ENCODE data around the gene MORC1. TPM values are rescaled to one million over a fixed set of nuclear protein-coding genes. Genes with fewer than 3 reads are reported as not detected.
A peak's percentile ranks its signal among the peaks of the same experiment; 100 is the strongest.
"Not testable (repeated sequence)": the region's sequence is repeated elsewhere in the genome, so short reads cannot be mapped to it uniquely, and the experiment has no call there.

MORC1 gene
- total RNA-seq, 1 donor from 2014 or later, result not detected

GRCh38 chr3:109091846-109092245, 26.1 kb downstream of the MORC1 start:
- H3K27ac Mint-ChIP-seq (ENCODE audit: unreplicated experiment), result no peak overlapping the region
- no peaks in the 10 kb centered on the region for H3K4me1 Mint-ChIP-seq (ENCODE audit: low read depth)
- no peaks in the 10 kb centered on the region for H3K9me3 Mint-ChIP-seq (ENCODE audit: low read depth)
- no peak for DNase-seq (ENCODE audit: low spot score)
- TF ChIP-seq CTCF (IDR thresholded peaks at IDR 0.05), result no peak
- H3K4me3 Mint-ChIP-seq (ENCODE audit: unreplicated experiment), result no peak overlapping the region
- peaks cover 17% of the 10 kb centered on the region for H3K27me3 Mint-ChIP-seq (ENCODE audit: low read depth)
- H3K36me3 Mint-ChIP-seq (ENCODE audit: low read depth), result no peaks in the 10 kb centered on the region

GRCh38 chr3:109089265-109089664, 28.7 kb downstream of the MORC1 start:
- Mint-ChIP-seq H3K27me3 (ENCODE audit: low read depth) (peaks cover 26% of the 10 kb centered on the region), H3K9me3 (ENCODE audit: low read depth) (no peaks in the 10 kb centered on the region), H3K4me1 (ENCODE audit: low read depth) (no peaks in the 10 kb centered on the region), H3K27ac (ENCODE audit: unreplicated experiment) (no peak overlapping the region), H3K4me3 (ENCODE audit: unreplicated experiment) (no peak overlapping the region), H3K36me3 (ENCODE audit: low read depth) (no peaks in the 10 kb centered on the region)
- no peak for TF ChIP-seq CTCF (IDR thresholded peaks at IDR 0.05)
- no peak for DNase-seq (ENCODE audit: low spot score)

GRCh38 chr3:109081746-109082510, 36.0 kb downstream of the MORC1 start:
- DNase-seq (ENCODE audit: low spot score), result no peak
- Mint-ChIP-seq H3K4me3 (ENCODE audit: unreplicated experiment) (no peak overlapping the region), H3K27me3 (ENCODE audit: low read depth) (peaks cover 51% of the 10 kb centered on the region), H3K27ac (ENCODE audit: unreplicated experiment) (no peak overlapping the region), H3K36me3 (ENCODE audit: low read depth) (peaks cover 1% of the 10 kb centered on the region), H3K9me3 (ENCODE audit: low read depth) (peaks cover 2% of the 10 kb centered on the region), H3K4me1 (ENCODE audit: low read depth) (no peaks in the 10 kb centered on the region)
- TF ChIP-seq CTCF (IDR thresholded peaks at IDR 0.05), result peak; percentile 84

- H3K4me3 Mint-ChIP-seq (ENCODE audit: unreplicated experiment); DNase-seq (ENCODE audit: low spot score); H3K4me1 Mint-ChIP-seq (ENCODE audit: low read depth); H3K27ac Mint-ChIP-seq (ENCODE audit: unreplicated experiment); H3K36me3 Mint-ChIP-seq (ENCODE audit: low read depth); H3K9me3 Mint-ChIP-seq (ENCODE audit: low read depth): not testable (repeated sequence)
- H3K27me3 Mint-ChIP-seq (ENCODE audit: low read depth), result peaks cover 49% of the 10 kb centered on the region
Measured at GRCh38 chr3:109080090-109080489, 37.8 kb downstream of the MORC1 start.

- no peaks in the 10 kb centered on the region for H3K4me1 Mint-ChIP-seq (ENCODE audit: low read depth)
- peaks cover 41% of the 10 kb centered on the region for H3K27me3 Mint-ChIP-seq (ENCODE audit: low read depth)
- H3K27ac Mint-ChIP-seq (ENCODE audit: unreplicated experiment), result no peak overlapping the region
- H3K36me3 Mint-ChIP-seq (ENCODE audit: low read depth), result no peaks in the 10 kb centered on the region
- TF ChIP-seq CTCF (IDR thresholded peaks at IDR 0.05), result no peak
- H3K9me3 Mint-ChIP-seq (ENCODE audit: low read depth), result peaks cover 3% of the 10 kb centered on the region
- no peak for DNase-seq (ENCODE audit: low spot score)
- H3K4me3 Mint-ChIP-seq (ENCODE audit: unreplicated experiment), result no peak overlapping the region
Measured at GRCh38 chr3:109073116-109073515, 44.8 kb downstream of the MORC1 start.

- H3K27ac Mint-ChIP-seq (ENCODE audit: unreplicated experiment), result no peak overlapping the region
- DNase-seq (ENCODE audit: low spot score), result no peak
Measured at GRCh38 chr3:109072194-109072593, 45.7 kb downstream of the MORC1 start.

More at GRCh38 chr3:109072194-109072593, 45.7 kb downstream of the MORC1 start:
- peaks cover 36% of the 10 kb centered on the region for H3K27me3 Mint-ChIP-seq (ENCODE audit: low read depth)
- H3K36me3 Mint-ChIP-seq (ENCODE audit: low read depth), result no peaks in the 10 kb centered on the region
- TF ChIP-seq CTCF (IDR thresholded peaks at IDR 0.05), result no peak
- H3K4me1 Mint-ChIP-seq (ENCODE audit: low read depth), result no peaks in the 10 kb centered on the region
- H3K9me3 Mint-ChIP-seq (ENCODE audit: low read depth), result peaks cover 3% of the 10 kb centered on the region
- H3K4me3 Mint-ChIP-seq (ENCODE audit: unreplicated experiment), result no peak overlapping the region

Measured in chondrocyte (in vitro differentiated cells).